Osteocyte (in vitro differentiated cells): ENCODE results near the gene EPDR1. TPM values are rescaled to one million over a fixed set of nuclear protein-coding genes. Genes with fewer than 3 reads are reported as not detected.
A peak's percentile ranks its signal among the peaks of the same experiment; 100 is the strongest.

ENCODE experiments used
- DNase-seq: peaks from one replicate; pipeline ENCODE4 v3.0.0; 2021; ENCODE audit warnings: mixed read lengths; ENCODE audit not compliant: unreplicated experiment; ENCODE audit errors: extremely low spot score
- H3K27ac Mint-ChIP-seq: one replicate; pipeline ENCODE4 v1.8.0; 2021; ENCODE audit warnings: mild to moderate bottlenecking, mixed read lengths; ENCODE audit not compliant: unreplicated experiment
- H3K27me3 Mint-ChIP-seq: one replicate; pipeline ENCODE4 v1.8.0; 2021; ENCODE audit warnings: mixed read lengths; ENCODE audit not compliant: unreplicated experiment
- H3K36me3 Mint-ChIP-seq: one replicate; pipeline ENCODE4 v1.8.0; 2021; ENCODE audit warnings: mixed read lengths; ENCODE audit not compliant: unreplicated experiment
- H3K4me1 Mint-ChIP-seq: one replicate; pipeline ENCODE4 v1.8.0; 2021; ENCODE audit warnings: mixed read lengths; ENCODE audit not compliant: unreplicated experiment
- H3K4me3 Mint-ChIP-seq: one replicate; pipeline ENCODE4 v1.8.0; 2021; ENCODE audit warnings: mild to moderate bottlenecking, moderate library complexity, mixed read lengths; ENCODE audit not compliant: unreplicated experiment
- H3K9me3 Mint-ChIP-seq: one replicate; pipeline ENCODE4 v1.8.0; 2021; ENCODE audit warnings: mixed read lengths; ENCODE audit not compliant: unreplicated experiment
- CTCF ChIP-seq: fragments of 200-600 bp; sonication (generic); IDR thresholded peaks from 2 replicates; pipeline ENCODE4 v1.5.0; 2021; ENCODE audit warnings: antibody characterized with exemption, mild to moderate bottlenecking, moderate library complexity
- total RNA-seq: library from RNA; stranded (reverse); gene quantifications from 2 replicates; pipeline ENCODE4 v1.2.1, GENCODE V29; 2021

The EPDR1 gene
- total RNA-seq, 1 donor from 2014 or later = 16.6 TPM

- peaks cover 24% of the 10 kb centered on the region for H3K4me1 Mint-ChIP-seq
- no peaks in the 10 kb centered on the region for H3K36me3 Mint-ChIP-seq
- no peak for DNase-seq
- peaks cover 45% of the 10 kb centered on the region for H3K27me3 Mint-ChIP-seq
- no peak for TF ChIP-seq CTCF
- H3K9me3 Mint-ChIP-seq = no peaks in the 10 kb centered on the region
- H3K4me3 Mint-ChIP-seq = no peak overlapping the region
- H3K27ac Mint-ChIP-seq = no peak overlapping the region
Measured at GRCh38 chr7:37915438-37915837, 5.0 kb upstream of the EPDR1 start.

GRCh38 chr7:37916017-37916672, 4.3 kb upstream of the EPDR1 start:
- Mint-ChIP-seq H3K27ac (no peak overlapping the region), H3K9me3 (no peaks in the 10 kb centered on the region), H3K27me3 (peaks cover 45% of the 10 kb centered on the region), H3K4me3 (peak overlapping the region; percentile 68), H3K36me3 (no peaks in the 10 kb centered on the region), H3K4me1 (peaks cover 26% of the 10 kb centered on the region)
- no peak for DNase-seq
- no peak for TF ChIP-seq CTCF

- Mint-ChIP-seq H3K27me3 (peaks cover 45% of the 10 kb centered on the region), H3K4me1 (peaks cover 33% of the 10 kb centered on the region), H3K9me3 (no peaks in the 10 kb centered on the region), H3K27ac (no peak within 1 kb of the TSS), H3K36me3 (no peaks in the 10 kb centered on the region), H3K4me3 (peak within 1 kb of the TSS; percentile 68)
- DNase-seq = no peak
- TF ChIP-seq CTCF = peak; percentile 75
Measured at GRCh38 chr7:37916673-37917660, 3.5 kb upstream of the EPDR1 start, which contains the start of gene SFRP4. Gene SFRP4, minus strand, starts transcription at chr7:37916817. Its CDS starts 280 bp downstream, at chr7:37916537.

GRCh38 chr7:37918526-37918925, 1.9 kb upstream of the EPDR1 start:
- Mint-ChIP-seq H3K4me3 (no peak overlapping the region), H3K27me3 (peaks cover 42% of the 10 kb centered on the region), H3K36me3 (no peaks in the 10 kb centered on the region), H3K4me1 (peaks cover 28% of the 10 kb centered on the region), H3K27ac (no peak overlapping the region), H3K9me3 (no peaks in the 10 kb centered on the region)
- no peak for TF ChIP-seq CTCF
- DNase-seq = no peak
